SK-N-SH treated with all-trans-retinoic acid at 6 μM for 48 hours (cell line): ENCODE measurements around the gene KLF13.
A peak's percentile ranks its signal among the peaks of the same experiment; 100 is the strongest.

Source experiments
- ATAC-seq: fragments of 200-7000 bp; cut with Tn5 transposase; 3 replicates; pipeline ENCODE4 v1.9.1; 2020; ENCODE audit warnings: mild to moderate bottlenecking, moderate library complexity
- ARNTL ChIP-seq: fragments of 450-650 bp; formaldehyde crosslinking; IDR thresholded peaks from 2 replicates; pipeline ENCODE4 v1.5.0; 2020; ENCODE audit warnings: low read depth, mild to moderate bottlenecking, moderate library complexity, borderline replicate concordance
- CREB5 ChIP-seq: fragments of 250-450 bp; sonication (Bioruptor Pico); IDR thresholded peaks from 2 replicates; pipeline ENCODE4 v1.5.1; 2020; ENCODE audit warnings: low read depth, mild to moderate bottlenecking, moderate library complexity
- CSRNP3 ChIP-seq: fragments of 250-450 bp; sonication (Bioruptor Pico); IDR thresholded peaks from 2 replicates; pipeline ENCODE4 v1.5.1; 2021; ENCODE audit warnings: mild to moderate bottlenecking, moderate library complexity
- GLIS3 ChIP-seq: fragments of 250-450 bp; sonication (Bioruptor Pico); IDR thresholded peaks from 2 replicates; pipeline ENCODE4 v1.5.0; 2020; ENCODE audit warnings: mild to moderate bottlenecking, moderate library complexity
- ISL1 ChIP-seq: fragments of 250-450 bp; sonication (Bioruptor Pico); IDR thresholded peaks from 2 replicates; pipeline ENCODE4 v2.1.2; 2022; ENCODE audit warnings: mild to moderate bottlenecking, moderate library complexity
- OSR1 ChIP-seq: fragments of 250-450 bp; sonication (Bioruptor Pico); IDR thresholded peaks from 2 replicates; pipeline ENCODE4 v1.8.0; 2022; ENCODE audit warnings: moderate library complexity, mild to moderate bottlenecking, inconsistent platforms
- PATZ1 ChIP-seq: fragments of 250-450 bp; sonication (Bioruptor Pico); IDR thresholded peaks from 2 replicates; pipeline ENCODE4 v1.8.0; 2020; ENCODE audit warnings: mild to moderate bottlenecking, moderate library complexity, borderline replicate concordance
- PPARA ChIP-seq: fragments of 250-450 bp; sonication (Bioruptor Pico); IDR thresholded peaks from 2 replicates; pipeline ENCODE4 v1.5.0; 2020; ENCODE audit warnings: mild to moderate bottlenecking, borderline replicate concordance
- RARB ChIP-seq: fragments of 250-450 bp; sonication (Bioruptor Pico); IDR thresholded peaks from 2 replicates; pipeline ENCODE4 v1.8.0; 2021; ENCODE audit warnings: mild to moderate bottlenecking, moderate library complexity
- TOX ChIP-seq: fragments of 250-450 bp; sonication (Bioruptor Pico); IDR thresholded peaks from 2 replicates; pipeline ENCODE4 v1.8.0; 2021; ENCODE audit warnings: mild to moderate bottlenecking, moderate library complexity, borderline replicate concordance
- TSHZ2 ChIP-seq: fragments of 250-450 bp; sonication (Bioruptor Pico); IDR thresholded peaks from 2 replicates; pipeline ENCODE4 v1.5.0; 2020; ENCODE audit warnings: mild to moderate bottlenecking, moderate library complexity
- ZC3H10 ChIP-seq: fragments of 250-450 bp; sonication (Bioruptor Pico); IDR thresholded peaks from 2 replicates; pipeline ENCODE4 v1.5.1; 2021; ENCODE audit warnings: mild to moderate bottlenecking, moderate library complexity
- ZFP3 ChIP-seq: fragments of 250-450 bp; sonication (Bioruptor Pico); IDR thresholded peaks from 2 replicates; pipeline ENCODE4 v1.5.0; 2020; ENCODE audit warnings: mild to moderate bottlenecking, moderate library complexity
- ZFP30 ChIP-seq: fragments of 450-650 bp; formaldehyde crosslinking; IDR thresholded peaks from 2 replicates; pipeline ENCODE4 v1.5.0; 2022; ENCODE audit warnings: mild to moderate bottlenecking, moderate library complexity
- ZNF565 ChIP-seq: fragments of 450-650 bp; formaldehyde crosslinking; conservative IDR thresholded peaks from 2 replicates; pipeline ENCODE4 v1.5.0; 2020; ENCODE audit warnings: low read depth, mild to moderate bottlenecking, moderate library complexity
- ZNF70 ChIP-seq: fragments of 450-650 bp; formaldehyde crosslinking; IDR thresholded peaks from 2 replicates; pipeline ENCODE4 v1.5.0; 2020; ENCODE audit warnings: mild to moderate bottlenecking, moderate library complexity
- ZNF8 ChIP-seq: fragments of 450-650 bp; formaldehyde crosslinking; IDR thresholded peaks from 2 replicates; pipeline ENCODE4 v1.5.0; 2020; ENCODE audit warnings: mild to moderate bottlenecking, moderate library complexity
- TF ChIP-seq, protein P1 (sequence below): fragments of 250-450 bp; sonication (Bioruptor Pico); IDR thresholded peaks from 2 replicates; pipeline ENCODE4 v1.8.0; 2021; ENCODE audit warnings: low read depth, mild to moderate bottlenecking, moderate library complexity, borderline replicate concordance

Gene KLF13

GRCh38 chr15:31390029-31390428 is 63.4 kb downstream of the KLF13 start (continued):
- TF ChIP-seq CREB5 = no peak
- TF ChIP-seq, all 23 proteins: peak for 0

DNA sequence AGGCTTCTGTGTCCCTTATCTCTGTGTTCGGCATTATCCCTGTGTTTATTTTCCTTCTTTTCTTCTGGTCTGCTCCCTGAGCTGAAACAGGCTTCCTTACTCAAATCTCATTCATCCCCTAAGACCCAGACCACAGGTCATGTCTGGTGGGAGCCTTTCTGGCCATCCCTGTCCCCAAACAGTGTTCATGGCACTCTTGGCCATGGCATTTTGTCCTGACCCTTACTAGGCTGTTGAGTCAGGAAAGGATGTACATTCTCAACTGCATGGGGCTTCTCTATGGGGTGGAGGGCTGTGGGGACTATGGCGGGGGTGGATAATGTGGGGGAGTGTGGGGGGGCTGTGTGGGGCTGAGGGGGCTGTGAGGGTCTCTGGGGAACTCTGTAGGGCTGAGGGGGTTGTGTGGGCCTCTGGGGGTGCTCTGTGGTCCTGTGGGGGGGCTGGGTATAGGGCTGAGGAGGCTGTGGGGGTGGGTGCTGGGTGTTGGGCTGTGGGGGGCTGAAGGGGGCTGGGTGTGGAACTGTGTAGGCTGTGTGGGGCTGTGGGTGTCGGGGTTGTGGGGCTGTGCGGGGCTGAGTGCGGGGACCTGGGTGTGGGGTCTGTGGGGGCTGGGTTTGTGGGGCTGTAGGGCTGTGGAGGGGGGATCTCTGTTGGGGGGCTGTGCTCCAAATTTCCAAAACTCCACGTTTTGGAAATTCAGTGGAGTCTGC is 64.3 kb downstream of the KLF13 start:
- TF ChIP-seq TOX (CRISPR knock-in tag) (no peak), ZNF8 (CRISPR knock-in tag) (no peak), OSR1 (CRISPR knock-in tag) (no peak), ARNTL (CRISPR knock-in tag) (no peak)
- TF ChIP-seq, protein P1, sequence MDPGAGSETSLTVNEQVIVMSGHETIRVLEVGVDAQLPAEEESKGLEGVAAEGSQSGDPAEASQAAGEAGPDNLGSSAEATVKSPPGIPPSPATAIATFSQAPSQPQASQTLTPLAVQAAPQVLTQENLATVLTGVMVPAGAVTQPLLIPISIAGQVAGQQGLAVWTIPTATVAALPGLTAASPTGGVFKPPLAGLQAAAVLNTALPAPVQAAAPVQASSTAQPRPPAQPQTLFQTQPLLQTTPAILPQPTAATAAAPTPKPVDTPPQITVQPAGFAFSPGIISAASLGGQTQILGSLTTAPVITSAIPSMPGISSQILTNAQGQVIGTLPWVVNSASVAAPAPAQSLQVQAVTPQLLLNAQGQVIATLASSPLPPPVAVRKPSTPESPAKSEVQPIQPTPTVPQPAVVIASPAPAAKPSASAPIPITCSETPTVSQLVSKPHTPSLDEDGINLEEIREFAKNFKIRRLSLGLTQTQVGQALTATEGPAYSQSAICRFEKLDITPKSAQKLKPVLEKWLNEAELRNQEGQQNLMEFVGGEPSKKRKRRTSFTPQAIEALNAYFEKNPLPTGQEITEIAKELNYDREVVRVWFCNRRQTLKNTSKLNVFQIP (CRISPR knock-in tag) = no peak
- no peak for ATAC-seq

GRCh38 chr15:31391687-31392671 is 65.3 kb downstream of the KLF13 start:
- peak; percentile 86 for ATAC-seq

More at GRCh38 chr15:31391687-31392671, 65.3 kb downstream of the KLF13 start:
- no peak for TF ChIP-seq RARB (CRISPR knock-in tag)
- TF ChIP-seq, protein P1 (CRISPR knock-in tag) = no peak
- TF ChIP-seq ZFP3 (CRISPR knock-in tag) = no peak
- no peak for TF ChIP-seq OSR1 (CRISPR knock-in tag)
- no peak for TF ChIP-seq ZNF70 (CRISPR knock-in tag)
- TF ChIP-seq ZNF8 (CRISPR knock-in tag) = no peak
- no peak for TF ChIP-seq ZNF565 (CRISPR knock-in tag)
- no peak for TF ChIP-seq CREB5
- no peak for TF ChIP-seq ARNTL (CRISPR knock-in tag)
- no peak for TF ChIP-seq CSRNP3 (CRISPR knock-in tag)
- no peak for TF ChIP-seq PATZ1
- no peak for TF ChIP-seq ZC3H10 (CRISPR knock-in tag)
- no peak for TF ChIP-seq PPARA (CRISPR knock-in tag)
- TF ChIP-seq TSHZ2 (CRISPR knock-in tag) = no peak
- TF ChIP-seq TOX (CRISPR knock-in tag) = no peak
- TF ChIP-seq ISL1 (CRISPR knock-in tag) = no peak
- TF ChIP-seq GLIS3 (CRISPR knock-in tag) = no peak
- no peak for TF ChIP-seq ZFP30 (CRISPR knock-in tag)
